Epithelial cell of proximal tubule (primary cell): ENCODE measurements around the gene SAMD8. TPM values are rescaled to one million over a fixed set of nuclear protein-coding genes. Genes with fewer than 3 reads are reported as not detected.
"Not testable (repeated sequence)": the region's sequence is repeated elsewhere in the genome, so short reads cannot be mapped to it uniquely, and the experiment has no call there.

Experiments
- DNase-seq: peaks from one replicate; pipeline ENCODE4 v3.0.0-alpha.2; 2011; ENCODE audit warnings: low read depth
- H3K4me3 ChIP-seq: 2 replicates; pipeline ENCODE4 v1.5.1; 2011; ENCODE audit warnings: low read depth, mild to moderate bottlenecking, low read length
- CTCF ChIP-seq: conservative IDR thresholded peaks from 2 replicates; pipeline ENCODE4 v1.5.1; 2012; ENCODE audit warnings: low read depth, mild to moderate bottlenecking, low read length
- total RNA-seq: library from RNA; depleted of rRNA; stranded (reverse); fragments of >200 nt; gene quantifications from 2 replicates; pipeline ENCODE4 v1.2.3, GENCODE V29; 2015

SAMD8 gene
- total RNA-seq, 1 donor from 2014 or later, result 11.3 TPM

GRCh38 chr10:75211007-75211691 is 99.7 kb downstream of the SAMD8 start:
- no peak for TF ChIP-seq CTCF
- peak overlapping the region; percentile 94 for H3K4me3 ChIP-seq
- DNase-seq, result no peak

DNA sequence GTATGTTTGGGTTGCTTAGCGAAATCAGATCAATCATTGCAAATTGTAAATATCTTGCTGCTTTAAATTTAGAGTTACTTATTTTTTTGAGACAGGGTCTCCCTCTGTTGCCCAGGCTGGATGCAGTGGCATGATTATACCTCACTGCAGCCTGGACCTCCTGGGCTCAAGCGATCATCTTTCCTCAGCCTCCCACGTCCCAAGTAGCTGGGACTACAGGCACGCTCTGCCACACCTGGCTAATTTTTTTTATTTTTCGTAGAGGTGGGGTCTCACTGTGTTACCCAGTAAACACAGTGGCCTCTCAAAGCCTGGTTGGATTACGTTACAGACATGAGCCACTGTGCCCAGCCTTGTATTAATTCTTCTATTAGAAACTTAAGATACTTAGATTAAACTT is 100.9 kb downstream of the SAMD8 start:
- H3K4me3 ChIP-seq, result peak overlapping the region; percentile 94
- TF ChIP-seq CTCF, result no peak
- no peak for DNase-seq

DNA sequence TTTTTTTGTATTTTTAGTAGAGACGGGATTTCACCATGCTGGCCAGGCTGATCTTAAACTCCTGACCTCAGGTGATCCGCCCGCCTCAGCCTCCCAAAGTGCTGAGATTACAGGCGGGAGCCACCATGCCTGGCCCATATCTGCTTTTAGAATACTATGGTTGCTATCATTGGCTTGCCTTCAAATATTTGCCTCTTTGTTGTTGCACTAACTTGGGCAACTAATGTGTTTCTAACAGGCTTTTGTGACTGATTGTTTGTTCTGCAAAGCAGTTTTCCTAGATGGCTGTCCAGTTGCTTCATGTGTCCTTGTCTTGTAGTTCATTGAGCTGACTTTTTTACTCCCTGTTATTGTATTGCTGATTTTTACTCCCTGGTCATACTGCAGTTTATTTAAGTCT is 108.8 kb downstream of the SAMD8 start:
- no peak for TF ChIP-seq CTCF
- DNase-seq, result no peak
- no peak overlapping the region for H3K4me3 ChIP-seq

- H3K4me3 ChIP-seq, DNase-seq: not testable (repeated sequence)
Measured at GRCh38 chr10:75221492-75221891, 110.0 kb downstream of the SAMD8 start.

DNA sequence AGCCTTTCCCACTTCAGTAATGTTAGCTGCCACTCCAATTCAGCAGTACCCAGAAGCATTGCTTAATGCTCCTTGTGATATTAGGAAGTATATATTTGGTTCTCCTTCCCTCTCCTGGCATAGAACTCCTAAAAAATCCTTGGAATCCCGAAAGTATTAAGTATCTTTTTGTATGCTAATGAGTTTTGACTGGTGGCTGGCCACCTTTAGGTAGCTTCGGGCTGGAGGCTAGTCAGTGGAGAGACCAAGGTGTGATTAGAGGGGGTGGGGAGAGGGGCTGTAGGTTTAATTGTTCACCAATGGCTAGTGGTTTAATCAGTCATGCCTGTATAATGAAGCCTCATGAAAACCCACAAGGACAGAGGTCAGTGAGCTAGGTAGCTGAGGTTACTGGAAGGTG is 112.1 kb downstream of the SAMD8 start:
- TF ChIP-seq CTCF, result no peak
- no peak for DNase-seq

GRCh38 chr10:75226095-75226494 is 114.6 kb downstream of the SAMD8 start:
- no peak for DNase-seq
- no peak for TF ChIP-seq CTCF
- no peak overlapping the region for H3K4me3 ChIP-seq

More for the DNA sequence above, 112.1 kb downstream of the SAMD8 start:
- no peak overlapping the region for H3K4me3 ChIP-seq

DNA sequence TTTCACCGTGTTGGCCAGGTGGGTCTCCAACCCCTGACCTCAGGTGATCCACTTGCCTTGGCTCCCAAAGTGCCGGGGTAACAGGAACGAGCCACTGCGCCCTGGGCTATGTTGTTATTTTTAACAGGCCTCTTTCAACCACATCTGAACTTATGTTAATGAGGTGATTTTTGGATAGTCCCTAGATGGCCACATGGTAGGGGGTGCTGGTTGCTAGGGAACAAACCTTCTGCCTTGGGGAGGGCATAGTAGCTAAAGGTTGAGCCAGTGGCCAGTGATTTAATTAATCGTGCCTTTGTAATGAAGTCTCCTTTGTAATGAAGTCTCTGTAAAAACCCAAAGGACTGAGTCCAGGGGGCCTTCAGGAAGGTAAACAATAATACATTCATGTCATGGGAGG is 115.2 kb downstream of the SAMD8 start:
- H3K4me3 ChIP-seq, result no peak overlapping the region
- DNase-seq, result no peak
- TF ChIP-seq CTCF, result no peak
